ENCODE results near the gene SCRT2.

The SCRT2 gene

GRCh38 chr20:650954-651353 lies 24.6 kb downstream of the SCRT2 start:
- TF ChIP-seq, protein P1, sequence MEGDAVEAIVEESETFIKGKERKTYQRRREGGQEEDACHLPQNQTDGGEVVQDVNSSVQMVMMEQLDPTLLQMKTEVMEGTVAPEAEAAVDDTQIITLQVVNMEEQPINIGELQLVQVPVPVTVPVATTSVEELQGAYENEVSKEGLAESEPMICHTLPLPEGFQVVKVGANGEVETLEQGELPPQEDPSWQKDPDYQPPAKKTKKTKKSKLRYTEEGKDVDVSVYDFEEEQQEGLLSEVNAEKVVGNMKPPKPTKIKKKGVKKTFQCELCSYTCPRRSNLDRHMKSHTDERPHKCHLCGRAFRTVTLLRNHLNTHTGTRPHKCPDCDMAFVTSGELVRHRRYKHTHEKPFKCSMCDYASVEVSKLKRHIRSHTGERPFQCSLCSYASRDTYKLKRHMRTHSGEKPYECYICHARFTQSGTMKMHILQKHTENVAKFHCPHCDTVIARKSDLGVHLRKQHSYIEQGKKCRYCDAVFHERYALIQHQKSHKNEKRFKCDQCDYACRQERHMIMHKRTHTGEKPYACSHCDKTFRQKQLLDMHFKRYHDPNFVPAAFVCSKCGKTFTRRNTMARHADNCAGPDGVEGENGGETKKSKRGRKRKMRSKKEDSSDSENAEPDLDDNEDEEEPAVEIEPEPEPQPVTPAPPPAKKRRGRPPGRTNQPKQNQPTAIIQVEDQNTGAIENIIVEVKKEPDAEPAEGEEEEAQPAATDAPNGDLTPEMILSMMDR (IDR thresholded peaks at IDR 0.05; ENCODE audit: low read depth, low read length): no peak
- no peak for DNase-seq (ENCODE audit: extremely low read depth, low read depth)

GRCh38 chr20:650281-650680 lies 25.3 kb downstream of the SCRT2 start:
- no peak for DNase-seq (ENCODE audit: extremely low read depth, low read depth)
- TF ChIP-seq, protein P1 (IDR thresholded peaks at IDR 0.05; ENCODE audit: low read depth, low read length): no peak

DNA sequence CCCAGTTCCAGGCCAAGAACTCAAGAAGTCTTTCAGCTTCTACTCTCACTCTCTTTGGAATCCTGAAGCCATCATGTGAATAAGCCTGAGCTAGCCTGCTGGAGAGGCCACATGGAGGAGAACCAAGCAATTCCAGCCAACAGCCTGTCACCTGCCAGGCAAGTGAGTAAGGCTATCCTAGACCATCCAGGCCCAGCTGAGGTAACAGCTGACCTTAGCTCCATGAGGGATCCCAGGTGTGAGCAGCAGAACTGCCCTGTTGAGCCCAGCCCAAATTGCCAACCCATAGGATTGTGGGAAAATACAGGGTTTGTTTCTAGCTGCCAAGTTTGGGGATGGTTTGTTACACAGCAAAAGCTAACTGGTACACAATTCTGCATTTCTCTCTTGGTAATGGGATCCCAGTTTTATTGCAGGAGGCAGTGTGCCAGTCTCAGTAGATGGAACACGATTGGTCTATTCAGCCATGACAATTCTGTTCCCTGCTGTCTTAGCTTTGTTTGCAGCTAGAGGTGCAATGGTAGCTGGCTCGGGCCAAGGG lies 28.1 kb downstream of the SCRT2 start:
- TF ChIP-seq, protein P1 (IDR thresholded peaks at IDR 0.05; ENCODE audit: low read depth, low read length): no peak
- no peak for DNase-seq (ENCODE audit: extremely low read depth, low read depth)

GRCh38 chr20:646868-647233 lies 28.8 kb downstream of the SCRT2 start:
- no peak for DNase-seq (ENCODE audit: extremely low read depth, low read depth)
- TF ChIP-seq, protein P1 (IDR thresholded peaks at IDR 0.05; ENCODE audit: low read depth, low read length): no peak

GRCh38 chr20:646107-646867 lies 29.3 kb downstream of the SCRT2 start:
- no peak for DNase-seq (ENCODE audit: extremely low read depth, low read depth)
- TF ChIP-seq, protein P1 (IDR thresholded peaks at IDR 0.05; ENCODE audit: low read depth, low read length): no peak

GRCh38 chr20:645318-646106 lies 30.1 kb downstream of the SCRT2 start:
- TF ChIP-seq, protein P1 (IDR thresholded peaks at IDR 0.05; ENCODE audit: low read depth, low read length): peak; percentile 94
- DNase-seq (ENCODE audit: extremely low read depth, low read depth): no peak

Data from AG09319 (cell line).